ENCODE measurements around the gene OR4B1. TPM values are rescaled to one million over a fixed set of nuclear protein-coding genes. Genes with fewer than 3 reads are reported as not detected.

Gene OR4B1, protein sequence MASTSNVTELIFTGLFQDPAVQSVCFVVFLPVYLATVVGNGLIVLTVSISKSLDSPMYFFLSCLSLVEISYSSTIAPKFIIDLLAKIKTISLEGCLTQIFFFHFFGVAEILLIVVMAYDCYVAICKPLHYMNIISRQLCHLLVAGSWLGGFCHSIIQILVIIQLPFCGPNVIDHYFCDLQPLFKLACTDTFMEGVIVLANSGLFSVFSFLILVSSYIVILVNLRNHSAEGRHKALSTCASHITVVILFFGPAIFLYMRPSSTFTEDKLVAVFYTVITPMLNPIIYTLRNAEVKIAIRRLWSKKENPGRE
- not detected in 2 replicates for total RNA-seq (2021)
- long read RNA-seq: 0 reads

DNA sequence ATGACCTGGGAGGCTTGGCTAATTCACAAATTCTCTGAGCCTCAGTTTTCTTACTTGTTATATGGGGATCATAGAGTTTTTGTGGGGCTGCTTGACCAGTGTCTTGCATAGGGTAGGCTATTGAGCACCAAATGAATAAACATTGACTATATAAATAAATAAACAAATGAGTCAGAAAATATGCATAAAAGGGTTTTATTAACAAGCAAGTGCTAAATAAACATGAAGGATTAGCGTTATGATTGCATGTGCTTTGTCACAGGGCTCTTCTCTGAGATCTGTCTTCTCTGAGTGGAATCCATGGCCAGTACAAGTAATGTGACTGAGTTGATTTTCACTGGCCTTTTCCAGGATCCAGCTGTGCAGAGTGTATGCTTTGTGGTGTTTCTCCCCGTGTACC, at the start of gene OR4B1:
Gene OR4B1 (plus strand): TSS at position 301 of the 400 bp plus-strand sequence. CDS start 0 bp downstream, at position 301.
- H3K14ac ChIP-seq (ENCODE audit: insufficient read depth, low read length): no peak within 1 kb of the TSS
- no peaks in the 10 kb centered on the region for H3K27me3 ChIP-seq (ENCODE audit: insufficient read depth, low read length)
- Mint-ChIP-seq H3K4me3 (no peak within 1 kb of the TSS), H3K27ac (no peak within 1 kb of the TSS), H3K4me1 (no peaks in the 10 kb centered on the region), H3K9me3 (peaks cover 93 to 97% of the 10 kb centered on the region in 2 experiments), H3K36me3 (ENCODE audit: insufficient read depth in 1 of 3, low read depth in 3 of 3) (peaks cover 0 to 12% (median 5%) of the 10 kb centered on the region in 3 experiments; a peak in 5 of 7 replicates), H3K27me3 (ENCODE audit: low read depth) (peaks cover 1% of the 10 kb centered on the region; the same call in 1 of the 2 replicates)
- H3K18ac ChIP-seq (ENCODE audit: insufficient read length, low read depth, low read length): no peak within 1 kb of the TSS
- no CpG with 5 or more reads among the region's 2 CpGs for WGBS (ENCODE audit: extremely low coverage, insufficient read length, low lambda C conversion rate)
- H4K91ac ChIP-seq (ENCODE audit: insufficient read length, low read depth, low read length): no peak within 1 kb of the TSS
- H3K4ac ChIP-seq (ENCODE audit: low read depth, low read length): no peak within 1 kb of the TSS
- H3K23me2 ChIP-seq (ENCODE audit: insufficient read length, low read depth, low read length, poor library complexity, severe bottlenecking): no peaks in the 10 kb centered on the region
- H3K9me3 ChIP-seq (ENCODE audit: control insufficient read depth, low read depth, low read length): peaks cover 88% of the 10 kb centered on the region
- H3K56ac ChIP-seq (ENCODE audit: insufficient read length, low read depth, low read length): no peak within 1 kb of the TSS
- no peak within 1 kb of the TSS for H4K5ac ChIP-seq (ENCODE audit: insufficient read length, low read depth, low read length)
- H2AK5ac ChIP-seq (ENCODE audit: insufficient read length, low read length): no peak within 1 kb of the TSS
- DNase-seq: no peak
- H2BK5ac ChIP-seq (ENCODE audit: insufficient read length, low read length): no peak within 1 kb of the TSS
- H3K4me1 ChIP-seq (ENCODE audit: insufficient read depth, low read length): no peaks in the 10 kb centered on the region
- no peak within 1 kb of the TSS for H3K9ac ChIP-seq (ENCODE audit: extremely low read depth, insufficient read length, low read length)
- H3K79me2 ChIP-seq (ENCODE audit: insufficient read depth, low read length): no peaks in the 10 kb centered on the region
- no peak within 1 kb of the TSS for H3K27ac ChIP-seq (ENCODE audit: insufficient read length, low read depth, low read length)
- H2BK20ac ChIP-seq (ENCODE audit: low read depth, low read length, poor library complexity, severe bottlenecking): no peak within 1 kb of the TSS
- H3K23ac ChIP-seq (ENCODE audit: insufficient read length, low read depth, low read length): no peak within 1 kb of the TSS
- H2BK12ac ChIP-seq (ENCODE audit: insufficient read length, low read depth, low read length): no peak within 1 kb of the TSS
- no peak within 1 kb of the TSS for H3K4me2 ChIP-seq (ENCODE audit: insufficient read depth, insufficient read length, low read length)
- no peak within 1 kb of the TSS for H2AFZ ChIP-seq (ENCODE audit: low read length)
- H3K79me1 ChIP-seq (ENCODE audit: insufficient read depth, low read depth, low read length, poor library complexity, severe bottlenecking): no peaks in the 10 kb centered on the region
- no peak within 1 kb of the TSS for H3T11ph ChIP-seq (ENCODE audit: low read length)
- TF ChIP-seq, protein P1, sequence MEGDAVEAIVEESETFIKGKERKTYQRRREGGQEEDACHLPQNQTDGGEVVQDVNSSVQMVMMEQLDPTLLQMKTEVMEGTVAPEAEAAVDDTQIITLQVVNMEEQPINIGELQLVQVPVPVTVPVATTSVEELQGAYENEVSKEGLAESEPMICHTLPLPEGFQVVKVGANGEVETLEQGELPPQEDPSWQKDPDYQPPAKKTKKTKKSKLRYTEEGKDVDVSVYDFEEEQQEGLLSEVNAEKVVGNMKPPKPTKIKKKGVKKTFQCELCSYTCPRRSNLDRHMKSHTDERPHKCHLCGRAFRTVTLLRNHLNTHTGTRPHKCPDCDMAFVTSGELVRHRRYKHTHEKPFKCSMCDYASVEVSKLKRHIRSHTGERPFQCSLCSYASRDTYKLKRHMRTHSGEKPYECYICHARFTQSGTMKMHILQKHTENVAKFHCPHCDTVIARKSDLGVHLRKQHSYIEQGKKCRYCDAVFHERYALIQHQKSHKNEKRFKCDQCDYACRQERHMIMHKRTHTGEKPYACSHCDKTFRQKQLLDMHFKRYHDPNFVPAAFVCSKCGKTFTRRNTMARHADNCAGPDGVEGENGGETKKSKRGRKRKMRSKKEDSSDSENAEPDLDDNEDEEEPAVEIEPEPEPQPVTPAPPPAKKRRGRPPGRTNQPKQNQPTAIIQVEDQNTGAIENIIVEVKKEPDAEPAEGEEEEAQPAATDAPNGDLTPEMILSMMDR (conservative IDR thresholded peaks at IDR 0.05): no peak
- H4K20me1 ChIP-seq (ENCODE audit: control insufficient read depth, insufficient read depth, insufficient read length): no peaks in the 10 kb centered on the region
- no peak within 1 kb of the TSS for H4K8ac ChIP-seq (replicated peaks; ENCODE audit: insufficient read length, low read depth, low read length)
- no peak within 1 kb of the TSS for H2BK120ac ChIP-seq (ENCODE audit: low read depth, low read length, poor library complexity, severe bottlenecking)
- no peak within 1 kb of the TSS for H2BK15ac ChIP-seq (ENCODE audit: low read depth, low read length)

Measured in H9 (cell line).